BE2C (cell line): Measurements from ENCODE around the gene CDH20.

Experiments
- DNase-seq: peaks from one replicate; pipeline ENCODE4 v3.0.0-alpha.2; 2020
- H3K27me3 ChIP-seq: fragments of 250-450 bp; sonication (Bioruptor Pico); 2 replicates; pipeline ENCODE4 v1.5.1; 2020; ENCODE audit warnings: mild to moderate bottlenecking
- H3K36me3 ChIP-seq: fragments of 250-450 bp; sonication (Bioruptor Pico); 2 replicates; pipeline ENCODE4 v1.5.1; 2020; ENCODE audit warnings: mild to moderate bottlenecking
- H3K4me1 ChIP-seq: fragments of 250-450 bp; sonication (Bioruptor Pico); 2 replicates; pipeline ENCODE4 v1.5.1; 2020
- H3K4me3 ChIP-seq: 2 replicates; pipeline ENCODE4 v1.5.1; 2011; ENCODE audit warnings: low read depth, low read length
- H3K9me3 ChIP-seq: fragments of 250-450 bp; sonication (Bioruptor Pico); 2 replicates; pipeline ENCODE4 v1.5.1; 2020
- CTCF ChIP-seq: IDR thresholded peaks from 2 replicates; pipeline ENCODE4 v1.5.1; 2012; ENCODE audit warnings: mild to moderate bottlenecking, low read depth, low read length

Gene CDH20

GRCh38 chr18:61329398-61329797 is 3.8 kb upstream of the CDH20 start:
- Histone ChIP-seq H3K27me3 (peaks cover 11% of the 10 kb centered on the region), H3K36me3 (no peaks in the 10 kb centered on the region), H3K4me1 (no peaks in the 10 kb centered on the region), H3K4me3 (no peak overlapping the region), H3K9me3 (no peaks in the 10 kb centered on the region)
- no peak for DNase-seq
- no peak for TF ChIP-seq CTCF

GRCh38 chr18:61331051-61331450 is 2.2 kb upstream of the CDH20 start:
- TF ChIP-seq CTCF, result no peak
- Histone ChIP-seq H3K4me3 (no peak overlapping the region), H3K36me3 (no peaks in the 10 kb centered on the region), H3K27me3 (peaks cover 12% of the 10 kb centered on the region), H3K4me1 (no peaks in the 10 kb centered on the region), H3K9me3 (no peaks in the 10 kb centered on the region)
- no peak for DNase-seq

DNA sequence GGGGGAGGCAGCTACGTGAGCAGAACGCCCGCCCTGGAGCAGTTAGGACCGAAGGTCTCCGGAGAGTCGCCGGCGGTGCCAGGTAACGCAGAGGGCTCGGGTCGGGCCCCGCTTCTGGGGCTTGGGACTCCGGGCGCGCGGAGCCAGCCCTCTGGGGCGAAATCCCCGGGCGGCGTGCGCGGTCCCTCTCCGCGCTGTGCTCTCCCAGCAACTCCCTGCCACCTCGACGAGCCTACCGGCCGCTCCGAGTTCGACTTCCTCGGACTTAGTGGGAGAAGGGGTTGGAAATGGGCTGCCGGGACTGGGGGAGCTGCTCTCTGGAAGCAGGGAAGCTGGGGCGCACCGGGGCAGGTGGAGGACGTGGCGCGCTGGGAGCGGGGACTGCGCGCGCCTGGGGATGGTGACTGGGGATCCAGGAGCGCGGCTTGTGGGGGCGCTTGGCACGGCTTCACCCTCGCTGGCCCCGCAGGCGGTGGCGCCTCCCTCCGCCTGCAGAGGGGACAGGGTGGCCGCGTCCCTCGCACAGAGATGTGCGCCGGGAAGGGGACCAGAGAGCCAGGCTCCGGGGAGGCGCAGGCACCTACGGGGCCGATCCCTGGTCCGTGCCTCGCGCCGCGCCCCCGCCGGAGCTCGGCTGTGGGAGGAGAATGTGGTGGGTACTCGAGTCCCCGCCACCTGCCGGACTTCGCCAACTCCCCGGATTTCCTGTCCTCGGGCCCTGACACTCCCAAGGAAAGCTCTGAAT is 688 bp downstream of the CDH20 start:
- Histone ChIP-seq H3K9me3 (no peaks in the 10 kb centered on the region), H3K4me3 (peak overlapping the region; percentile 1), H3K27me3 (peaks cover 12% of the 10 kb centered on the region), H3K4me1 (no peaks in the 10 kb centered on the region), H3K36me3 (no peaks in the 10 kb centered on the region)
- no peak for DNase-seq
- no peak for TF ChIP-seq CTCF

DNA sequence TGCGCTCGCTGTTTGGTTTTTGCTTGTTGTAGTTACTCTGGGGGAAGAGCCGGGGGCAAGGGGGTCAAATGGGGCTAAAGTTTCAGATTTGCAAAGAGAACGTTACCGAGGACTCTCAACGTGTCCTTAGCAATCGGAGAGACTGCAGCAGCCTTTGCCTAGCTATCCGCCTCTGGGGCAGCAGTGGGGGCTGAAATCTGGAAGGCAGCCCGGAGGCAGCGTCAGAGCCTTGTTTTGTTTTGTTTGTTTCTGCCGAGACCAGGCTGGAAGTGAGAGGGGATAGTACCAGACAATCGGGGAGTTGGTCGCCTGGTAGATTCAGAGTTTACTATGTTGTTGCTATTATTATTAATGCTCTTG is 1.2 kb downstream of the CDH20 start:
- no peaks in the 10 kb centered on the region for H3K9me3 ChIP-seq
- peaks cover 12% of the 10 kb centered on the region for H3K27me3 ChIP-seq
- no peak for DNase-seq
- H3K4me3 ChIP-seq, result no peak overlapping the region; the same call in 1 of the 2 replicates
- H3K4me1 ChIP-seq, result no peaks in the 10 kb centered on the region
- H3K36me3 ChIP-seq, result no peaks in the 10 kb centered on the region
- no peak for TF ChIP-seq CTCF

DNA sequence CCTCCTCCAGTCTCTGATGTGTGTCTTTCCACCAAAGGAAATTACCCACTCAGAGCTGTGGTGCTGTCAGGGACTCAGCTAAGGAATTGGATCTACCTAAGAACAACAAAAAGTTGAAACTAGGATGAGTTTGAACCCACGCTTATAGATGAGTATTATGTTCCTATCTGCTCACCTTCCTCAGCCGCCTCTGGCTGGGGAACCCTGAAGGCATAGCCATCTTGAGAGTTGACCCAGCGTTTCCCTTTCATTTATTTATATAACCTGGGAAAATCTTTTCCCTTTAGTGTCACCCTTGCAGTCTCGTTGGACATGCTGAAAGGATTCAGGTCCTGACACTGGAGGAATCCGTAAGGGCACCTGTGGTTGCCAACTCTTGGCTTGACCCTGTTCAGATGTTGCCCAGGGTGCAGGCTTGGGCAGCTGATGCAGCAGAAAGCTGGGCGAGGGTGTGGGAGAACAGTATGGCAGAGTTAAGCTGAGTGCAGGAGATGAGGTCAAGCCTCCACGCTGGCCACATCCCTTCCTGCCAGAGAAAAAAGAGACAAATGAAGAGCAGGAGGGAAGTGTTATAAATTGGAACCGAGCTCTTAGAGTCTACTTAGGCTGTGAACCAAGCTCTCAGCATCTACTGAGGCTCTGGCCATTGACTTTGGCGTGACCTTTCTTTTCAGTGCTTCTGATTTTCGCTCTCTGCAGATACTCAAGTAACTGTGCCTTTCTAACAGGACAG is 1.9 kb downstream of the CDH20 start:
- Histone ChIP-seq H3K4me3 (no peak overlapping the region), H3K36me3 (no peaks in the 10 kb centered on the region), H3K27me3 (peaks cover 12% of the 10 kb centered on the region), H3K9me3 (no peaks in the 10 kb centered on the region), H3K4me1 (no peaks in the 10 kb centered on the region)
- no peak for TF ChIP-seq CTCF
- no peak for DNase-seq
